ENCODE data around the gene ZNF653.

Gene ZNF653, protein sequence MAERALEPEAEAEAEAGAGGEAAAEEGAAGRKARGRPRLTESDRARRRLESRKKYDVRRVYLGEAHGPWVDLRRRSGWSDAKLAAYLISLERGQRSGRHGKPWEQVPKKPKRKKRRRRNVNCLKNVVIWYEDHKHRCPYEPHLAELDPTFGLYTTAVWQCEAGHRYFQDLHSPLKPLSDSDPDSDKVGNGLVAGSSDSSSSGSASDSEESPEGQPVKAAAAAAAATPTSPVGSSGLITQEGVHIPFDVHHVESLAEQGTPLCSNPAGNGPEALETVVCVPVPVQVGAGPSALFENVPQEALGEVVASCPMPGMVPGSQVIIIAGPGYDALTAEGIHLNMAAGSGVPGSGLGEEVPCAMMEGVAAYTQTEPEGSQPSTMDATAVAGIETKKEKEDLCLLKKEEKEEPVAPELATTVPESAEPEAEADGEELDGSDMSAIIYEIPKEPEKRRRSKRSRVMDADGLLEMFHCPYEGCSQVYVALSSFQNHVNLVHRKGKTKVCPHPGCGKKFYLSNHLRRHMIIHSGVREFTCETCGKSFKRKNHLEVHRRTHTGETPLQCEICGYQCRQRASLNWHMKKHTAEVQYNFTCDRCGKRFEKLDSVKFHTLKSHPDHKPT

DNA sequence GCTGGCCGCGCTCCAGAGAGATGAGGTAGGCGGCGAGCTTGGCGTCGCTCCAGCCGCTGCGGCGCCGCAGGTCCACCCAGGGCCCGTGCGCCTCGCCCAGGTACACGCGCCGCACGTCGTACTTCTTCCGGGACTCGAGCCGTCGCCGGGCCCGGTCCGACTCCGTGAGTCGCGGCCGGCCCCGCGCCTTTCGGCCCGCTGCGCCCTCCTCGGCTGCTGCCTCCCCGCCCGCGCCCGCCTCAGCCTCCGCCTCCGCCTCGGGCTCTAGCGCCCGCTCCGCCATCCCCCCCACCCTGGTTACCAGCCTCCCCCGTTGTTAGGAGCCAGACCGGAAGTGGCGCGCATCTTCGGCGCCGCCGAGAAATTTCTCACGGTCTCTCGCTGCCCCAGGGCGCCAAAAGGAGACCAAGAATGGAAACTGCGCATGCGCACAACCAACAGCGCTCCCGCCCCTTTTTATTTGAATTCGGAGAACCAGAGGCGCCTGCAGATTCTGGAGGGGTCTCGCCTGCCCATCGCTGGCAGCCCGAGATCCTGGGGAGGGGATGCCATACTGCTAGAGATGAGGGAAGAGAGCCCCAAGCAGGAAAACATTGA, at the start of gene ZNF653:
ZNF653 (minus strand) TSS at position 336 of the 597 bp plus-strand sequence; CDS start at position 283, 53 bp downstream.
- DNase-seq (ENCODE audit: low read depth) = peak; percentile 86

DNA sequence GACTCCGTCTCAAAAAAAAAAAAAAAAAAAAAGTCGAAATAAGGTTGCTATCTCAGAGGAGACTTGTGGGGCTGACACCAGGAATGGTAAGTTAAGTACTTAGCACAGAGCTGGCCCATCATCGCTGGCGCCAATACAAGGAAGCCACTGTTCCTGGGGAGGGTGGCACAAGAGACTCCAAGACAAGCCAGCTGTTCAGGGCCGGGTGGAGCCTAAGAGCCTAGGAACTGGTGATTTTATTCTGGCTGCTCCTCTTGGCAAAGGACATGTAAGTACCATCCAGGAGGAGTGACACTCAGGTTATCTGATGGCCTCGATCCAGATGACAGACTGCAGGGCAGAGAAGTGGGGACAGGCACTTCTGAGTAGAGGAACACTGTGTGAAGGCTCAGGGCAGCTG, 49.6 kb upstream of the ZNF653 start:
- no peak for DNase-seq (ENCODE audit: low read depth)

DNA sequence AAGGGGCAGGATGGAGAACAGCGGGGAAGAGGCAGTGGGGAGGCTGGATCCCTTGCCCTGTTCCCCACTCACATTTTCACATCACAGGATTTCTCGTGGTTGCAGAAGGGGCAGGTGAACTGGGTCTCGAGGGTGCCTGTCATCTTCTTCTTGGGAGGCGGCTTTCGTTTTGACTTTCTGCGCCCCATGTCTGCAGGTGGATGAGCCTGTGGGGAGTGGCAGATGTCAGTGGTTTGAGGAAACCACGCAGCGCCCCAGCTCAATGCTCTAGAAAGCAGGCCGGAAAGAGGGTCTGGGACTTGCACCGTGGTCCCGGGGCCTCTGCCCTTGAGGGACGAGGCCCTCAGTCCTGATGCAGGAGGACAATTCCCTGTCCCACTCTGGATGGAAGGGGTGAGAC, 48.5 kb upstream of the ZNF653 start:
- DNase-seq (ENCODE audit: low read depth) = no peak

DNA sequence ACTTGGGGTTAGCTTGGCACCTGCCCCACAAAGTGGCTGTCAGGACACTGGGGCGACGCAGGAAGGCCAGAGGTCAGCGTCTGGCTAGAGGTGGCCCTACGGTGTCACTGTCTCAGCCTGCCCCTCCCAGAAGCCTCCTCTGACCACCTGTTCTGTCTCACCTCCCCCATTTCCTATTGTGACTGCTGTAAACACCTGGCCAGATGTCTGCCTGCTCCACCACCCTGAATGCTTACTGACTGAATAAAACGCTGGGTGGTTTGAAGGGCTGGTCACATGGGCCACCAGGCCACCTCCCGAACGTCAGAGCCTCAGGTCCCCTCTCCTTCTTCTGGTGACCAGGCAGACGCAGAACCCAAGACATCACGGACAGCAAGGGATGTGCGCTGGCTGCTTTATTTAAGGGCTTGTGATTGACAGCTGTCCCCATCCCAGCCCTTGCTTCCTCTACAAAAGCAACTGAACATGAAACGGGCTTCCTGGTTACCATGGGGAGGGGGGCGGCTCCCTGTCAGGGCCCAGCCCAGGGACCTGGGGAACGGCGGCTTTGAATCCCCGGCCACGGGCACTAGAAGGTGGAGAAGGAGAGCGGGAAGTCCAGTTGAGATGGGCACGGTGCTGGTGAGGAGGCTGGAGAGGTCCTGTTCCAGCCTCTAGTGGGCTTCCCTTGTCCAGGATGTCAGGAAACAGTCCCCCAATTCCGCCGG, 47.2 kb upstream of the ZNF653 start:
- no peak for DNase-seq (ENCODE audit: low read depth)

DNA sequence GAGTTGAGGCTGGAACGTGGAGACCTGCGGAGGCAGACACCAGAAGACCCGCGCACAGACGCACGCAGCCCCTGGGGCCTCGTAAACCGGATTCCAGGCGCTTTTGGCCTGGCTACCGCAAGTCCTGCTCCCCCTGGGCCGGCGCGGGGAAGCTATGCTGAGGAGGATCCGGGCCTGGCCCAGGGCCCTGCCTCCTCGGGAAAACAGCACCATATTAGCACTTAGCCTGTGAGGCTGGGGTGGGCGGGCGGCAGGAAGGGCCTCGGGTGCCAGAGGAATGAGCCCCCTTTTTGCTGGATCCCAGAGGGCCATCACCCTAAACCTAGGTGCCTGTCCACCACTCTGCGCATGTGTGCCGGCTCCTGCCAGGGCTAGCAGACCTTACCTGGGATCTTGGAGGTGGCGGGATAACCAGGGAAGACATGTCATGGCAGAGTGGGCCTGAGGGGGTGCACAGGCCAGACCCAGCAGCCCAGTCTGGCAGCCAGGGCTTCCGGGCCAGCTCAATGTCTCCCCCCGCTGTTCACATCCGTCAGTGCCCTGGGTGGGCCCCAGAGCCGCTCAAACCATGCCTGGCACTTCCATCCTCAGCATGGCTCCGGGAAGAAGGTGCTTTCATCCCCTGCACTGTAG, 46.1 kb upstream of the ZNF653 start:
- no peak for DNase-seq (ENCODE audit: low read depth)

DNA sequence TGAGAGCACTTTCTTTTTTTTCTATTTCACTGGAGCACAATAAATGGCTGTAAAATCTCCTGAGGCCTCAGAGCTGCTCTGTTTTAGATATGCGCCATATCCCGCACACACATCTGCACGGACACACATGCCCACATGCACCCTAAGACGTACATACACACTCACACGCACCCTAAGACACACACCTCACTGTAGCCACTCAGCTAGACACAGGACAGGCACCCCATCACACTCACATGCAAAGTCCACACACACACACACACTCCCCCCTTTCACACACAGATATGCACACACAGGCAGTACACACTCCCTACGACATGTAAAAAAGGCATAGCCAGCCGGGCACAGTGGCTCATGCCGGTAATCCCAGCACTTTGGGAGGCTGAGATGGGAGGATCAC, 44.6 kb upstream of the ZNF653 start:
- no peak for DNase-seq (ENCODE audit: low read depth)

DNA sequence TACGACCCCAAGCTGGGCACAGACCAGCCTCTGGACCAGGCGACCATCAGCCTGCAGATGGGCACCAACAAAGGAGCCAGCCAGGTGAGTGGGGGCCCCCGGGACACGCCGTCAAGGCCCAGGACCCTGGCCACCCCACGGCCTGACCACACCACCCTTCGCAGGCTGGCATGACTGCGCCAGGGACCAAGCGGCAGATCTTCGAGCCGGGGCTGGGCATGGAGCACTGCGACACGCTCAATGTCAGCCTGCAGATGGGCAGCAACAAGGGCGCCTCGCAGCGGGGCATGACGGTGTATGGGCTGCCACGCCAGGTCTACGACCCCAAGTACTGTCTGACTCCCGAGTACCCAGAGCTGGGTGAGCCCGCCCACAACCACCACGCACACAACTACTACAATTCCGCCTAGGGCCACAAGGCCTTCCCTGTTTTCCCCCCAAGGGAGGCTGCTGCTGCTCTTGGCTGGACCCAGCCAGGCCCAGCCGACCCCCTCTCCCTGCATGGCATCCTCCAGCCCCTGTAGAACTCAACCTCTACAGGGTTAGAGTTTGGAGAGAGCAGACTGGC, 43.8 kb upstream of the ZNF653 start:
- DNase-seq (ENCODE audit: low read depth) = no peak

DNA sequence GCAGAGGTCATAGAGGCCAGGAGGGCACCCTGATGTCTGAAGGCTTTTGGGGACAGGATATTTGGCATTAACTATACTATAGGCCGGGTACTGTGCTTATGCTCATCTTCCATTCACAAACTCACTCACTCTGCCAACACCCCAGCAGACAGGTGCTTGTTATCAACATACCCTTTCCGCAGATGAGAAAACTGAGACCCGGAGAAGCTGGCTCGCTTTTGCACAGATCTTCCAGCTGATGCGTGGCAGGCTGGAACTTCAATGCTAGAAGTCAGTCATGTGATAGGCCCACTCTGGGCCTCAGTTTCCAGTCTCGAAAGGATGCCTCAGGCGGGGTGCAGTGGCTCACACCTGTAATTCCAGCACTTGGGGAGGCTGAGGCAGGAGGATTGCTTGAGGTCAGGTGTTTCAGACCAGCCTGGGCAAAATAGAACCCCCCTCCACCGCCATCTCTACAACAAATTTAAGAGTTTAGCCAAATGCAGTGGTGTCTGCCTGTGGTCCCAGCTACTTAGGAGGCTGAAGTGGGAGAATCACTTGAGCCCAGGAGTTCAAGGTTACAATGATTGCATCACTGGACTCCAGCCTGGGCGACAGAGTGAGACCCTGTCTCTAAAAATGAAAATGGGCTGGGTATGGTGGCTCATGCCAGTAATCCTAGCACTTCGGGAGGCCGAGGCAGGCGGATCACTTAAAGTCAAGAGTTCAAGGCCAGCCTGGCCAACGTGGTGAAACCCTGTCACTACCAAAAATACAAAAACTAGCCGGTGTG, 42.5 kb upstream of the ZNF653 start:
- DNase-seq (ENCODE audit: low read depth) = no peak

DNA sequence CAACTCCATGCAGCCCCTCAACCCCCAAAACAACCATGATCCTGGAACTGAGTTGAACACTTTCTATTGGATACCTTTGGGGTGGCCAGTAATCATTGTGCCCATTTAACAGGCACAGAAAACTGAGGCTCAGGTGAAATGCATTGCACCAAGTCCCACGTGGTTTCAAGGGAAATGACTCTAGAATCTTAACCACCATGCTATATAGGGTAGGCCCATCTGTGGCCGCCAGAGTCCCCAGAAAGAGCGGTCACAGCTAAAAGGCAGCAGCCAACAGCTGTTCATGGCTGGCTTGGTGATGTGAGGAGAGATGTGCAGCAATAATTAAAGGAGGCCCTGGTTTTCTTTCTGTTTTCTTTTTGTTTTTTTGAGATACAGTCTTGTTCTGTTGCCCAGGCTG, 35.6 kb upstream of the ZNF653 start:
- no peak for DNase-seq (ENCODE audit: low read depth)

DNA sequence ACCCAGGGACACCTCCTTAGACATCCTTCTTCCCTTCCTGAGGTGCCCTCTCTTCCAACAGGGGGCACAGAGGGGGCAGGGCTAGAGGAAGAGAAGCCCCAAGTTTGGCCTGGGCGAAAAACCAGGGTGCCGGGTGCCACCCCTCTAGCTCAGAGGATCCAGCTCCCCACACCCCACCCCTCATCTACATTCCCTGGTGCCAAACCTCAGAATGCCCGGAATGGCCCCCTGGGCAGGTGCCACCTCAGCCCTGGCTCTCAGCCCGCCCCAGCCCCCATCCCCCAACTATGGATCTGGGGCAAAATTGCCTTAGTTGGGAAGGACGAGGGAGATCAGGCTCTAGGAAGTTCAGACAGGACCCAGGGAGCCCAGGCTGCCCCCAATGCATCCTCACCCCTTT, 35.0 kb upstream of the ZNF653 start:
- DNase-seq (ENCODE audit: low read depth) = no peak

DNA sequence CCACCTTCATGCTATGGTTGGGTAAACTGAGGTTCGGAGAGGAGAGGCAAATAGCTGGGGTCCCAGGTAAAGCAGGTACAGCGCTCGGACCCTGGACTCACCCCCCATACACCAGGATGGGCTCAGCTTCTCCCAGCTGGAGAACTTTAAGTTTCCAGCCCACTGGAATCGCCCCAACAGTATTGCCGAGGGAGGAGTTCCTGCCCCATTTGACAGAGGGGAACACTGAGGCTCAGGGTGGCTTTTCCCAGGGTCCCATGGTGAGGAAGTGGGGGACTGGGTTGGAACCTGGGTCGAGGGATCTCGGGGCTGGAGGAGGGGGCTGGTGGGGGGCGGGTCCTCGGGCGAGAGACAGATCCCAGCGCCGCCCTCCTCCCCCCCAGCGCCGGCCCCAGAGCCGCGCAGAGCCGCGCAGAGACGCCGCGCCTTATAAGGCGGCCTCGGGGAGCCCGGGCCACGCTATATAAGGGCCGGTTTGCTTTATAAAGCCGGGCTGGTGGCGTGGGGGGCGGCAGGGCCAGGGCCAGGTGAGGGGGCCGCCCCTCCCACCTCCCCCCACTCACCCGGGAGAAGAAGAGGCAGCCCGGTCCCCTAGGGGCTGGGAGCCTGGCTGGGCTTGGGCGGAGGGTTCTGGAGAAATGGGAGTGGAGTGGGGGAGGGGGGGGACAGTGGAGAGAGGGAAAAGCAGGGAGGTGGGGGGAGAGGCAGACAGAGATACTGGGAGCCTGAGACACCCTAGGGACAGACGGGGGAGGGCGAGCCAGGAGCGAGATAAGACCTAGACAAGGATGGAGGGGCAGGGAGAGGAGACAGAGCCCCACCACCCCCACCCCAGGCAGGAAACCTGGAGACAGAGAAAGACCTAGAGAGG, 34.1 kb upstream of the ZNF653 start:
- no peak for DNase-seq (ENCODE audit: low read depth)

DNA sequence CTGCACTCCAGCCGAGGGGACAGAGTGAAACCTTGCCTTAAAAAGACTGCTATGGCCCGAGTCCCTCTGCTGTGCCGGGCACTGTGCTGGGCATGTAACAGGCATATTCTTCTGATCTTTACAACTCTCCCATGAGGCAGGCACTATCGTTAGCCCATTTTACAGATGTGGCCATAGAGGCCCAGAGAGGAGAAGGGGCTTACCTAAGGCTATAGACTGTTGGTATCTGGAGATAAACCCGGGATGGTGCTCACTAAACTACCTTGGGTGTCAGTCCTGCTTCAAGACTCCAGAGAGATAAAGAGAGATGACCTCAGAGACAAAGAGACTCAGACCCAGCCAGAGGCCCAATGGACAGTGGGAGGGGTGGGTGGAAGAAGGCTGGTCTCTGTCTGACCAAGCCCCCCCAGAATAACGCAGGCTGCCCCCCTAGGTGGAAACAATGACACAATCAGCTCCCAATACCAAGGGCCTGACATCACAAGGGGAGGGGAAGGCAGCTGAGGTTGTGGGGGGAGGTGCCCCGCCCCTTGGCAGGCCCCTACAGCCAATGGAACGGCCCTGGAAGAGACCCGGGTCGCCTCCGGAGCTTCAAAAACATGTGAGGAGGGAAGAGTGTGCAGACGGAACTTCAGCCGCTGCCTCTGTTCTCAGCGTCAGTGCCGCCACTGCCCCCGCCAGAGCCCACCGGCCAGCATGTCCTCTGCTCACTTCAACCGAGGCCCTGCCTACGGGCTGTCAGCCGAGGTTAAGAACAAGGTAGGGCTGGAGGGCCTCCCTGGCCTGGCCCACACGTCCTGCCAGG, 32.8 kb upstream of the ZNF653 start, which contains the start of gene CNN1:
CNN1 (plus strand) TSS at position 620 of the 805 bp plus-strand sequence; CDS start at position 697, 77 bp downstream.
- no peak for DNase-seq (ENCODE audit: low read depth)

DNA sequence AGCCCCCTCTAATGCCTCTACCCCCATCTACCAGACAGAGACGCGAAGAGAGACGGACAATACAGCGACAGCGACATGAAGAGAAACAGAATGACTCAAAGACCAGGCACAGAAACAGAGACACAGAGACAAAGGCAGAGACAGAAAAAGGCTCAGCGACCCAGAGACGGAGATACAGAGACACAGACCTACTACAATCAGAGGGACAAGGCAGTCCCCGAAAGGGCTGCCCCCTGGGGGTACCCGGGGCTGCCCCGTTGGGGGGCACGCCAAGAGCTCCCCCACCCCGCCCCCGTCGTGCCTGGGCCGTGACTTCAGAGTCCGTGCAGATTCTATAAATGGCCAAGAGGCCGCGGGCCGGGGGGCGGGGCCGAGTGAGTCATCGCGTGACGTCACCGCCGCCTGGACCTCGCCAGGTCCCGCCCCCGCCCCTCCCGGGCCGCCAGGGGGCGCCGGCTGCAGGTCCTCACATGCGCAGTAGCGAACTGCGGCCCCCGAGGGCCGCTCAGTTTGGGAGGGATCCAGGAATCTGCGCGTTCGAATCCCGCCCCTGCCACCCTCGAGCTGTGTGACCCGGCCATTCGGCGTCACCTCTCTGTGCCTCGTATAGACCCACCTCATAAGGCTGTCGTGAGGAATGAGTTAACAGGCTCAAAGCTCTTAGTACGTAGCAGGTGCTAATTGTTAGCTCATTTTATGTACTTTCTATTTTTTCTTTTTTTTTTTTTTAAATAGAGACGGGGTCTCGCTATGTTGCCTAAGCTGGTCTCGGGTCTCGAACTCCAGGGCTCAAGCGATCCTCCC, 30.4 kb upstream of the ZNF653 start:
- DNase-seq (ENCODE audit: low read depth) = peak; percentile 45

DNA sequence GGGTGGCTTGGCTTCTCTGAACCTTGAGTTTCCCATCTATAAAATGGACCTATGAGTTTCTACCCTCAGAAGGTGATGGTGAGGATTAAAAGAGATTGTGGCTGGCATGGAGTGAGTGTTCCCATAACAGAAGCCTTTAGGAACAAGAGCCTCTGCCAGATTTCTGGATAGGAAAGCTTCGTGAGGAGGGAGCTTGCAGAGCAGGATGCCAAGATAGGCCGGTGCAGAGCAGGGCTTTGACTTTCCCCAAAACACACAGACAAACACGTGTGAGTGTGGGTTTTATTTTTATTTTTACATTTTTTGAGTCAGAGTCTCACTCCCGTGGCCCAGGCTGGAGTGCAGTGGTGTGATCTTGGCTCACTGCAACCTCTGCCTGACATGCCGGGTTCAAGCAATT, 29.3 kb upstream of the ZNF653 start:
- DNase-seq (ENCODE audit: low read depth) = no peak

DNA sequence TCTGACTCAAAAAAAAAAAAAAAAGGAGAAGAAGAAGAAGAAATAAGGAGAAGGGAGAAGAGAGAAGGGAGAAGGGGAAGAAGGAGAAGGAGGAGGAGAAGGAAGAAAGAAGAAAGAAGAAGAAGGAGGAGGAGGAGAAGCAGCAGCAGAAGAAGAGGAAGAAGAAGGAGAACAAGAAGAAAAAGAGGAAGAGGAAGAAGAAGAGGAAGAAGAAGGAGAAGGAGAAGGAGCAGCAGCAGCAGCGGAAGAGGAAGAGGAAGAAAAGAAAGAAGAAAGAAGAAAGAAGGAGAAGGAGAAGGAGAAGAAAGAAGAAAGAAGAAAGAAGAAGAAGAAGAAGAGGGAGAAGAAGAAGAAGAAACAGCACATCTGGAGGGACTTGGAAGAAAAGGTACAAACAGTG, 28.9 kb upstream of the ZNF653 start:
- DNase-seq (ENCODE audit: low read depth) = no peak

DNA sequence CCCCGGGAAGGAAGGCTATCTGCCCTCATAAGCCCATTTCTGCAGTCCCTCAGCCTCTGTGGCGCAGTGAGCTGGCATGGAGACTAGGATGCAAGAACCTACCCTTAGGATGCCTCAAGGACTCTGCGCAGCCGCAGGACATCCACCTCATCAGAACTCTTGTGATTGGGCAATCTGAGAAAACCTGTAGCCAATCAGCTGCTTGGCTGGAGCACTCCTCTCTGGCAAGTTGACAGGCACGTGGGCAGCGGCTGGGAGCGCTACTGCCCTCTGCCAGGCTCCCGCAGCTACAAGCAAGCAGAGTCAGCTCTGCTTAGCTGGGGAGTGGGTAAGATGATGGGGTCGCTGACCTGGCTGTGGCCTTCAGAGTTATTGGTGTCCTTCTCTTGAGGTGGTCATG, 24.8 kb upstream of the ZNF653 start:
- no peak for DNase-seq (ENCODE audit: low read depth)

DNA sequence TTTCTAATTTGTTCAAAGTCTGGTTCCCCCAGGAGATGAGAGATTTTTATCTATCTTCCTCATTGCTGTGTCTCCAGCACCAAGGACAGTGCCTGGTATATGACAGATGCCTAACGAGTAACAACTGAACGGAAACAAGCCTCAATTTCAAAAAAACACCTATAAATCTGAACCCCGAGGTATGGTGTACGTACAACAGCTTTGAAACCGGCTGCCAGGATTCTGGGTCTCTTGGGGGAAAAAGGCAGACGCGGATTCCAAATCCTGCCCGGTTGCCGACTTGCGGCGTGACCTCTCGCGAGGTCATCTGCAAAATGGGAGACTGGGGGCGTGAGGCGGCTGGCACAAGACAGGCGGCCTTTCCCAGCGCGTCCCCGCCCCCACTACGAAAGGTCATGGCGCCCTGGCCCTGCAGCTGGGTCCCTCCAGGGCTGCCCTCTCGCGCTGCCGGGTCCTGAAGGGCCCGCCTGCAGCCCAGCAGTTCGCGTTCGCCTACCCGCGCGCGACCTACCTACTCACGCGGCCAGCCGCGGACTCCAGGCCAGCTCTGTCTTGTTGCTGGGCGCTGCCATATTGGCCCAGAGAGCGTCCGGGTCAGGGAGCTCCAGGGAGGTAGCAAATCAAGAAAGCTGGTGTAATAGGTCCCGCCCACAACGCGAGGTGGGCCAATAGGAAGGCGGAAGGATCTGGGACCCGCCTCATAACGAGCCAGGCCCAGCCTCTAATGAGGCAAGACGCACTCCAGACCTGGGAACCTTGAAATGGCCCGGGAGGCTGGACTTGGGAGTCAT, 23.1 kb upstream of the ZNF653 start, which contains the start of gene ECSIT:
ECSIT (minus strand) TSS at position 584 of the 791 bp plus-strand sequence. CDS start 9,964 bp downstream, outside the sequence.
- peak; percentile 98 for DNase-seq (ENCODE audit: low read depth)

Data from HS-27A (cell line).